Skeletal muscle tissue (tissue), 4 donors: ENCODE measurements around the gene A2M. TPM values are rescaled to one million over a fixed set of nuclear protein-coding genes. Genes with fewer than 3 reads are reported as not detected.

Source experiments
- H3K27ac ChIP-seq: one replicate; pipeline ENCODE4 v1.7.0; 2013; ENCODE audit warnings: mild to moderate bottlenecking, low read depth, low read length, inconsistent platforms
- H3K27me3 ChIP-seq, 3 donors: one replicate each; pipeline ENCODE4 v1.7.0; 2013; ENCODE audit warnings: low read length in 3 of 3; ENCODE audit not compliant: control insufficient read depth in 3 of 3, insufficient read depth in 3 of 3
- H3K36me3 ChIP-seq, 3 donors: one replicate each; pipeline ENCODE4 v1.7.0; 2013; ENCODE audit warnings: low read length in 3 of 3; ENCODE audit not compliant: control insufficient read depth in 3 of 3, insufficient read depth in 3 of 3
- H3K4me1 ChIP-seq, 3 donors: one replicate each; pipeline ENCODE4 v1.7.0; 2013; ENCODE audit warnings: low read length in 3 of 3, mild to moderate bottlenecking in 3 of 3; ENCODE audit not compliant: control insufficient read depth in 3 of 3, insufficient read depth in 3 of 3
- H3K4me3 ChIP-seq, 3 donors: one replicate each; pipeline ENCODE4 v1.7.0; 2013; ENCODE audit warnings: low read length in 3 of 3
- H3K9ac ChIP-seq, 3 donors: one replicate each; pipeline ENCODE4 v1.7.0; 2013; ENCODE audit warnings: low read length in 3 of 3, mild to moderate bottlenecking in 3 of 3, moderate library complexity in 2 of 3, low read depth in 1 of 3
- H3K9me3 ChIP-seq, 3 donors: one replicate each; pipeline ENCODE4 v1.7.0; 2013; ENCODE audit warnings: low read length in 3 of 3; ENCODE audit not compliant: control insufficient read depth in 3 of 3
- total RNA-seq: library from RNA; depleted of rRNA; stranded (reverse); fragments of >200 nt; gene quantifications from one replicate; pipeline ENCODE4 v1.2.3, GENCODE V29; 2014
- donor health status: Osteomylitis.

The A2M gene
- total RNA-seq, 1 donor from 2014 or later: 244 TPM

DNA sequence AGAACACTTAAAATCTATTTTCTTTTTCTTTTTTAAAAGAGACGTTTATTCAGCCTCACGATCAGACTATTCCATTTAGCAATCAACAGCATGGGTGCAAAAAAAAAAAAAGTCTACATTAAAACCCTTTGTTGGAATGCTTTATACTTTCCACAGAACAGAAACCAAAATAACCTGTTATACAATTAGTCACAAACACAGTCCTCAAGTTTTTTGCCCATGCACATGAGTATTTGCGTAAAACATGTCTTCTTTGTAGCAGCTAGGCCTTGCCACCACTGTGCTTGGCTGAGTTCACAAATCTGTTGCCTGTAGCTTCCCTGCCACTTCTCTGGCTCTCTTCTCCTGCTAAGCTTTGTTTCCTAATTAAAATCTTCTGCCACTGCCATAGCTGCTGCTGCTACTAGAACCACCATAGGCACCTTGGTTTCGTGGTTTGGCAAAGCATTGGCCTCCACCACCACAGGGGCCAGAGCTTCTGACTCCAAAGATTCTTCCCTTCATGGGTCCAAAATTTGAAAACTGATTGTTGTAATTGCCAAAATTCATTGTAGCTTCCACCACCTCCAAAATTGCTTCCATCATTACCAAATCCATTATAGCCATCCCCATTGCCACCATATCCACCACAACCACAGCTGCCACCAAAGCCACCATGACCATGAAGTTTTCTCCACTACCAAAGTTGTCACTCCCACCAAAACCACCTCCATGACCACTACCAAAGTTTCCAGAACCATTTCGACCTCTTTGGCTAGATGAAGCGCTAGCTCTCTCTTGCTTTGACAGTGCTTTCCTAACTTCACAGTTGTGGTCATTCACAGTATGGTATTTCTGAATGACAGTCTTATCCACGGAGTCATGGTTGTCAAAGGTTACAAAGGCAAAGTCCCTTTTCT lies 88.3 kb downstream of the A2M start:
- H3K4me1 ChIP-seq: no peaks in the 10 kb centered on the region
- H3K9me3 ChIP-seq: no peaks in the 10 kb centered on the region
- H3K4me3 ChIP-seq: no peak overlapping the region
- no peaks in the 10 kb centered on the region for H3K27me3 ChIP-seq
- H3K9ac ChIP-seq: no peak overlapping the region
- H3K27ac ChIP-seq: no peak overlapping the region
- no peaks in the 10 kb centered on the region for H3K36me3 ChIP-seq

DNA sequence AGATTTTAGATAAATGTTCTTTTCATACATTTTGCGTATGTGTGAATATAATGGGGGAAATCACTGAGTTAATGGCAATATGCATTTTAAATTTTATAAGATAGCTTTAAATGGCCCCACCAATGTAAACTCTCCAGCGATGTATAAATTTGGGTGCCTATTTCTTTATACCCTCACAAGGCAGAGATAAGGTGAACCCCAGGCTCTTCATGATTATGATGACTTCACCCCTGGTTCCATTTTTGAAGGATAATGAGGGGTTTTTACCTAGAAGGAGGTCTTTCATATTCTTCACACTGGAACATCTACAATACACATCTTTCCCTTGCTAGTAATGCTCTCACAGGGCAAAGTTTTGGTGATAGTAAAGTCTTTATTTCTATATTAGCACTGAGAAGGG lies 91.2 kb downstream of the A2M start:
- no peaks in the 10 kb centered on the region for H3K9me3 ChIP-seq
- no peak overlapping the region for H3K4me3 ChIP-seq
- H3K27me3 ChIP-seq: no peaks in the 10 kb centered on the region
- H3K27ac ChIP-seq: no peak overlapping the region
- H3K36me3 ChIP-seq: no peaks in the 10 kb centered on the region
- H3K4me1 ChIP-seq: no peaks in the 10 kb centered on the region
- no peak overlapping the region for H3K9ac ChIP-seq

DNA sequence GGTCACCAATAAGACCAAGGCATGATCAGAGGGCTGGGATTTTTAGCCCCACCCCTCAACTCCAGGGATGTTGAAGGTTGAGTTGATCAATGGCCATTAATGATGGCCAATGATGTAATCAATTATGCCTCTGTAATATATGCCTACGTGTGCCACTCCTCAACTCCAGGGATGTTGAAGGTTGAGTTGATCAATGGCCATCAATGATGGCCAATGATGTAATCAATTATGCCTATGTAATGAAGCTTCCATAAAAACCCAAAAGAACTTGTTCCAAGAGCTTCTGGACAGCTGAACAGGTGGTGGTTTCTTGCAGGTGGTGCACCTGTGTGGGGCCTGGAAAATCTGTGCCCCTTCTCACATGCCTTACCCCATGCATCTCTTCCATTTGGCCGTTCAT lies 93.1 kb downstream of the A2M start:
- no peaks in the 10 kb centered on the region for H3K27me3 ChIP-seq
- no peak overlapping the region for H3K9ac ChIP-seq
- no peaks in the 10 kb centered on the region for H3K4me1 ChIP-seq
- H3K36me3 ChIP-seq: no peaks in the 10 kb centered on the region
- H3K27ac ChIP-seq: no peak overlapping the region
- no peaks in the 10 kb centered on the region for H3K9me3 ChIP-seq
- no peak overlapping the region for H3K4me3 ChIP-seq

Other genes with a start within 250 kb of the A2M start
- gene PHC1, start 201.4 kb downstream of the A2M start, total RNA-seq: 15.1 TPM
- 138 TPM for gene M6PR, start 166.3 kb downstream of the A2M start, total RNA-seq
- 3.7 TPM for gene KLRG1, start 126.4 kb downstream of the A2M start, total RNA-seq
- 1.0 TPM for gene PZP, start 92.5 kb upstream of the A2M start, total RNA-seq